Left hindlimb (tissue), 1 donor: ENCODE measurements around the gene DTD1.

ENCODE experiments used
- DNase-seq: peaks from one replicate; pipeline ENCODE4 v3.0.0-alpha.2; 2018

DTD1 gene

GRCh38 chr20:18587665-18588573 is at the start of gene DTD1:
TSS of gene DTD1 (plus strand) at chr20:18588054. CDS start at chr20:18588073, 19 bp downstream.
- peak; percentile 89 for DNase-seq

GRCh38 chr20:18541741-18542140 is 46.1 kb upstream of the DTD1 start:
- DNase-seq = no peak

GRCh38 chr20:18543216-18543615 is 44.6 kb upstream of the DTD1 start:
- no peak for DNase-seq

- DNase-seq = no peak
Observed at GRCh38 chr20:18543932-18544331, 43.9 kb upstream of the DTD1 start.

GRCh38 chr20:18545566-18545965 is 42.3 kb upstream of the DTD1 start:
- DNase-seq = no peak

GRCh38 chr20:18548465-18548864 is 39.4 kb upstream of the DTD1 start:
- DNase-seq = no peak

- DNase-seq = no peak
Observed at GRCh38 chr20:18553746-18554145, 34.1 kb upstream of the DTD1 start.

- peak; percentile 93 for DNase-seq
Observed at GRCh38 chr20:18566892-18567738, 20.7 kb upstream of the DTD1 start, which contains the start of gene SMIM26. TSS of gene SMIM26 (plus strand) at chr20:18567432. CDS start at chr20:18567479, 47 bp downstream.

- DNase-seq = no peak
Observed at GRCh38 chr20:18567739-18568091, 20.1 kb upstream of the DTD1 start.

- DNase-seq = no peak
Observed at GRCh38 chr20:18571009-18571408, 16.8 kb upstream of the DTD1 start.

GRCh38 chr20:18571578-18571977 is 16.3 kb upstream of the DTD1 start:
- no peak for DNase-seq

- DNase-seq = no peak
Observed at GRCh38 chr20:18577942-18578341, 9.9 kb upstream of the DTD1 start.

- no peak for DNase-seq
Observed at GRCh38 chr20:18578581-18578980, 9.3 kb upstream of the DTD1 start.

GRCh38 chr20:18580012-18580411 is 7.8 kb upstream of the DTD1 start:
- no peak for DNase-seq

- DNase-seq = no peak
Observed at GRCh38 chr20:18585134-18585533, 2.7 kb upstream of the DTD1 start.

- DNase-seq = no peak
Observed at GRCh38 chr20:18588574-18588933, 700 bp downstream of the DTD1 start.

GRCh38 chr20:18589941-18590674 is 2.3 kb downstream of the DTD1 start:
- DNase-seq = no peak

- no peak for DNase-seq
Observed at GRCh38 chr20:18596270-18596669, 8.4 kb downstream of the DTD1 start.

GRCh38 chr20:18609741-18610140 is 21.9 kb downstream of the DTD1 start:
- DNase-seq = no peak

GRCh38 chr20:18611492-18611891 is 23.6 kb downstream of the DTD1 start:
- no peak for DNase-seq

GRCh38 chr20:18613553-18613952 is 25.7 kb downstream of the DTD1 start:
- DNase-seq = no peak

- DNase-seq = no peak
Observed at GRCh38 chr20:18614244-18614643, 26.4 kb downstream of the DTD1 start.

- DNase-seq = no peak
Observed at GRCh38 chr20:18615020-18615650, 27.3 kb downstream of the DTD1 start.
